Keratinocyte (primary cell): ENCODE data around the gene RAPGEF4.

Source experiments
- EZH2 ChIP-seq: IDR thresholded peaks from one replicate; pipeline ENCODE4 v1.6.1; 2012; ENCODE audit warnings: inconsistent platforms, mild to moderate bottlenecking, low read length, moderate library complexity
- TF ChIP-seq, protein P1 (sequence below), 3 experiments: IDR thresholded peaks in 1 of 3; conservative IDR thresholded peaks in 1 of 3; optimal IDR thresholded peaks in 1 of 3; 2 replicates in 2 of 3; 3 replicates in 1 of 3; pipeline versions ENCODE3 to v1.5.1; 2011; ENCODE audit warnings: low read length in 3 of 3, mild to moderate bottlenecking in 3 of 3, moderate library complexity in 2 of 3, control low read depth in 1 of 3, inconsistent platforms in 1 of 3; ENCODE audit not compliant: insufficient read depth in 2 of 3; ENCODE audit errors: extremely low read depth in 1 of 3

DNA sequence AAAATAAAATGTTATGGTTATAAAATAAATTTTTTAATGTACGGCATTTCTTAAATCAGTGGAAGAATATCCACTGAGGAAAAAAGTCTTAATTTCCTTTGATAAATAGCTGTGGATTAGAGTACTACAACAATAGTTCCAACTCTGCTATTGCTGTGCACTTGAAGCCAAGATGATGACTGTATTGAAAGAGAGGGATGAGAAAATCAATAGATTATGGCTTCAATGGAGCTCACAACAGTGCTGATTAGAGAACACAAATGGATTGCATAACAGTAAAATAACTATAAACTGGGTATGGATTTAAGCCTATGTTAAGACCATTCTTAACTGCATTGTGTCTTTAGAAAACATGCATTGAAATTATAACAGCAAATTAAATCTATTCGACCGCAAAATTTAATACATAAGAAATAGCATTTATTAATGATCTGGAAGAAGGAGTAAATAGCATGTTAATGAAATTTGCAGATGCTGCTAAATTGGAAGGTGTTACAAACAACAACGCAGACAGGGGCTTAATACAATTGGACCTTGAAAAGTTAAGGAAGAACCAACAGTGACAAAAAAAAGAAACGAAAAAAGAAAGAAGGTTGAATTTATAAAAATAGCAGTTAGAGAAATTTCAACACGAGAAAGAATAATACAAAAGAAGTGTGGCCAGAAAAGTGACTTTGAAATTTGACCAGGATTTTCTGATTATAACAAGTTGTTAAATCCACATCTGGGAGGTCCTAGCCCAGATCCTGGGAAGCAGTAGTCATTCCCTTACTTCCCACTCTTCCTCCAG is 331.4 kb downstream of the RAPGEF4 start:
- TF ChIP-seq, protein P1, sequence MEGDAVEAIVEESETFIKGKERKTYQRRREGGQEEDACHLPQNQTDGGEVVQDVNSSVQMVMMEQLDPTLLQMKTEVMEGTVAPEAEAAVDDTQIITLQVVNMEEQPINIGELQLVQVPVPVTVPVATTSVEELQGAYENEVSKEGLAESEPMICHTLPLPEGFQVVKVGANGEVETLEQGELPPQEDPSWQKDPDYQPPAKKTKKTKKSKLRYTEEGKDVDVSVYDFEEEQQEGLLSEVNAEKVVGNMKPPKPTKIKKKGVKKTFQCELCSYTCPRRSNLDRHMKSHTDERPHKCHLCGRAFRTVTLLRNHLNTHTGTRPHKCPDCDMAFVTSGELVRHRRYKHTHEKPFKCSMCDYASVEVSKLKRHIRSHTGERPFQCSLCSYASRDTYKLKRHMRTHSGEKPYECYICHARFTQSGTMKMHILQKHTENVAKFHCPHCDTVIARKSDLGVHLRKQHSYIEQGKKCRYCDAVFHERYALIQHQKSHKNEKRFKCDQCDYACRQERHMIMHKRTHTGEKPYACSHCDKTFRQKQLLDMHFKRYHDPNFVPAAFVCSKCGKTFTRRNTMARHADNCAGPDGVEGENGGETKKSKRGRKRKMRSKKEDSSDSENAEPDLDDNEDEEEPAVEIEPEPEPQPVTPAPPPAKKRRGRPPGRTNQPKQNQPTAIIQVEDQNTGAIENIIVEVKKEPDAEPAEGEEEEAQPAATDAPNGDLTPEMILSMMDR (optimal IDR thresholded peaks at IDR 0.05 in 1 of 3, IDR thresholded peaks at IDR 0.05 in 1 of 3, conservative IDR thresholded peaks at IDR 0.05 in 1 of 3; ENCODE audit: extremely low read depth in 1 of 3, insufficient read depth in 2 of 3, low read length in 3 of 3) = no peak
- no peak for TF ChIP-seq EZH2
